ENCODE data around the gene SLC25A33. TPM values are rescaled to one million over a fixed set of nuclear protein-coding genes. Genes with fewer than 3 reads are reported as not detected.

The SLC25A33 gene
- total RNA-seq, 1 experiment from 2014 or later, result 8.1 TPM

- CTCF ChIA-PET, result interaction anchor here (0.6 kb wide), 2 partner anchors 12 kb away, joined by 3 to 4 read pairs; no protein-coding TSS in a partner anchor
These were observed 47.0 kb downstream of the SLC25A33 start for GRCh38 chr1:9586147-9586766.

GRCh38 chr1:9588551-9589143 is 49.4 kb downstream of the SLC25A33 start, which contains the start of gene TMEM201:
Gene TMEM201 (plus strand): TSS chr1:9588911. CDS start chr1:9588931, 20 bp downstream.
- CTCF ChIA-PET, result interaction anchor here (0.6 to 1.3 kb wide), 7 partner anchors 10 to 354 kb away, joined by 3 to 5 read pairs (median 4); partner anchors contain the start of gene H6PD
- TF ChIP-seq CTCF (IDR thresholded peaks at IDR 0.05; ENCODE audit: unreplicated experiment), result peak; percentile 62
- no peaks in the 10 kb centered on the region for H3K9me3 Mint-ChIP-seq (ENCODE audit: unreplicated experiment)
- POLR2A ChIA-PET, result interaction anchor here (0.7 to 1.3 kb wide), 4 partner anchors 9 to 355 kb away, joined by 3 read pairs; partner anchors contain the start of genes LZIC and NMNAT1
- peak within 1 kb of the TSS; percentile 75 for H3K4me3 Mint-ChIP-seq (ENCODE audit: unreplicated experiment)
- DNase-seq (ENCODE audit: unreplicated experiment), result peak; percentile 91
- intact Hi-C loops (cut with micrococcal nuclease), result no loop called here
- H3K27me3 Mint-ChIP-seq (ENCODE audit: insufficient read depth, unreplicated experiment), result no peaks in the 10 kb centered on the region
- H3K36me3 Mint-ChIP-seq (ENCODE audit: insufficient read depth, unreplicated experiment), result peaks cover 12% of the 10 kb centered on the region
- H3K4me1 Mint-ChIP-seq (ENCODE audit: insufficient read depth, unreplicated experiment), result peaks cover 16% of the 10 kb centered on the region
- peak within 1 kb of the TSS; percentile 32 for H3K27ac Mint-ChIP-seq (ENCODE audit: low read depth, unreplicated experiment)
- no TSS peak for BruUV-seq (replicated peaks)

More at GRCh38 chr1:9586147-9586766, 47.0 kb downstream of the SLC25A33 start:
- H3K4me3 Mint-ChIP-seq (ENCODE audit: unreplicated experiment), result no peak overlapping the region
- no peak for TF ChIP-seq CTCF (IDR thresholded peaks at IDR 0.05; ENCODE audit: unreplicated experiment)
- H3K4me1 Mint-ChIP-seq (ENCODE audit: insufficient read depth, unreplicated experiment), result peaks cover 11% of the 10 kb centered on the region
- no peak for DNase-seq (ENCODE audit: unreplicated experiment)
- H3K27me3 Mint-ChIP-seq (ENCODE audit: insufficient read depth, unreplicated experiment), result no peaks in the 10 kb centered on the region
- no TSS peak for BruUV-seq (replicated peaks)
- POLR2A ChIA-PET, result no interaction called here
- intact Hi-C loops (cut with micrococcal nuclease), result no loop called here
- H3K36me3 Mint-ChIP-seq (ENCODE audit: insufficient read depth, unreplicated experiment), result peaks cover 29% of the 10 kb centered on the region
- H3K9me3 Mint-ChIP-seq (ENCODE audit: unreplicated experiment), result no peaks in the 10 kb centered on the region
- H3K27ac Mint-ChIP-seq (ENCODE audit: low read depth, unreplicated experiment), result no peak overlapping the region

GRCh38 chr1:9589144-9589718 is 50.0 kb downstream of the SLC25A33 start:
- ChIA-PET POLR2A (interaction anchor here (0.7 to 1.4 kb wide), 6 partner anchors 19 to 354 kb away, joined by 3 to 4 read pairs (median 3); partner anchors contain the start of genes H6PD, LZIC and NMNAT1), CTCF (interaction anchor here (0.6 to 1.0 kb wide), 5 partner anchors 9 to 355 kb away, joined by 3 to 6 read pairs (median 4); no protein-coding TSS in a partner anchor)
- H3K4me3 Mint-ChIP-seq (ENCODE audit: unreplicated experiment), result peak overlapping the region; percentile 75
- no peaks in the 10 kb centered on the region for H3K9me3 Mint-ChIP-seq (ENCODE audit: unreplicated experiment)
- no TSS peak for BruUV-seq (replicated peaks)
- peaks cover 6% of the 10 kb centered on the region for H3K36me3 Mint-ChIP-seq (ENCODE audit: insufficient read depth, unreplicated experiment)
- H3K4me1 Mint-ChIP-seq (ENCODE audit: insufficient read depth, unreplicated experiment), result peaks cover 16% of the 10 kb centered on the region
- TF ChIP-seq CTCF (IDR thresholded peaks at IDR 0.05; ENCODE audit: unreplicated experiment), result no peak
- peak; percentile 21 for DNase-seq (ENCODE audit: unreplicated experiment)
- intact Hi-C loops (cut with micrococcal nuclease), result no loop called here
- peak overlapping the region; percentile 32 for H3K27ac Mint-ChIP-seq (ENCODE audit: low read depth, unreplicated experiment)
- no peaks in the 10 kb centered on the region for H3K27me3 Mint-ChIP-seq (ENCODE audit: insufficient read depth, unreplicated experiment)

GRCh38 chr1:9589719-9590157 is 50.5 kb downstream of the SLC25A33 start:
- Mint-ChIP-seq H3K36me3 (ENCODE audit: insufficient read depth, unreplicated experiment) (peaks cover 6% of the 10 kb centered on the region), H3K9me3 (ENCODE audit: unreplicated experiment) (no peaks in the 10 kb centered on the region), H3K4me3 (ENCODE audit: unreplicated experiment) (peak overlapping the region; percentile 75), H3K4me1 (ENCODE audit: insufficient read depth, unreplicated experiment) (peaks cover 16% of the 10 kb centered on the region), H3K27ac (ENCODE audit: low read depth, unreplicated experiment) (peak overlapping the region; percentile 32), H3K27me3 (ENCODE audit: insufficient read depth, unreplicated experiment) (no peaks in the 10 kb centered on the region)
- TSS peak; percentile 21 for BruUV-seq (replicated peaks)
- intact Hi-C loops (cut with micrococcal nuclease), result no loop called here
- POLR2A ChIA-PET, result interaction anchor here (0.6 to 1.4 kb wide), 7 partner anchors 20 to 355 kb away, joined by 3 to 4 read pairs (median 3); partner anchors contain the start of genes H6PD, LZIC and NMNAT1
- DNase-seq (ENCODE audit: unreplicated experiment), result peak; percentile 32
- TF ChIP-seq CTCF (IDR thresholded peaks at IDR 0.05; ENCODE audit: unreplicated experiment), result no peak
- CTCF ChIA-PET, result interaction anchor here (0.6 to 1.0 kb wide), 5 partner anchors 9 to 356 kb away, joined by 3 to 6 read pairs (median 4); no protein-coding TSS in a partner anchor

All from MCF 10A (cell line).